ENCODE results near the gene IFT25. TPM values are rescaled to one million over a fixed set of nuclear protein-coding genes. Genes with fewer than 3 reads are reported as not detected.

Gene IFT25
- total and polyA plus RNA-seq, 2 of the 13 experiments (the other 11 are each of a cell fraction or from before 2014, with no cell fraction given), result 19.7 to 48.0 TPM

- CTCF ChIA-PET (ENCODE audit: low intra/inter-chr PET ratio, low total read pairs), result no interaction called here
- in situ Hi-C loops (cut with HindIII; ENCODE audit: extremely low pct_ligation_motif_present, low pct_unique_long_range_greater_than_20kb), result no loop called here
Measured at GRCh38 chr1:53987880-53988279, 42.4 kb upstream of the IFT25 start.

More at GRCh38 chr1:53987880-53988279, 42.4 kb upstream of the IFT25 start:
- WGBS (ENCODE audit: low lambda C conversion rate), result 70% methylated on average over 2 of the region's 2 CpGs
- no peak overlapping the region for H2AFZ ChIP-seq (ENCODE audit: low read length)
- POLR2A ChIA-PET, result no interaction called here
- H3K9ac ChIP-seq (ENCODE audit: insufficient read depth, low read depth, low read length), result no peak overlapping the region
- TF ChIP-seq TBL1XR1 (IDR thresholded peaks at IDR 0.05; ENCODE audit: borderline replicate concordance, low read length, partially characterized antibody) (no peak), ZNF883 (CRISPR knock-in tag; IDR thresholded peaks at IDR 0.05; ENCODE audit: not compliant biosample characterization) (no peak), MTA3 (CRISPR knock-in tag; IDR thresholded peaks at IDR 0.05) (no peak), DPF2 (CRISPR knock-in tag; IDR thresholded peaks at IDR 0.05; ENCODE audit: borderline replicate concordance, low read depth) (no peak), ATF6 (CRISPR knock-in tag; conservative IDR thresholded peaks at IDR 0.05) (no peak), ZNF326 (CRISPR knock-in tag; IDR thresholded peaks at IDR 0.05; ENCODE audit: borderline replicate concordance) (no peak), ZNF280D (CRISPR knock-in tag; IDR thresholded peaks at IDR 0.05) (no peak), ZNF772 (CRISPR knock-in tag; IDR thresholded peaks at IDR 0.05) (no peak), NRL (CRISPR knock-in tag; IDR thresholded peaks at IDR 0.05; ENCODE audit: borderline replicate concordance) (no peak), RBM39 (IDR thresholded peaks at IDR 0.05; ENCODE audit: low read depth, low read length, poor library complexity, severe bottlenecking) (no peak), MAFK (conservative IDR thresholded peaks at IDR 0.05 in 1 of 2, IDR thresholded peaks at IDR 0.05 in 1 of 2; ENCODE audit: low read length in 2 of 2) (no peak)
- TF ChIP-seq, protein P1, sequence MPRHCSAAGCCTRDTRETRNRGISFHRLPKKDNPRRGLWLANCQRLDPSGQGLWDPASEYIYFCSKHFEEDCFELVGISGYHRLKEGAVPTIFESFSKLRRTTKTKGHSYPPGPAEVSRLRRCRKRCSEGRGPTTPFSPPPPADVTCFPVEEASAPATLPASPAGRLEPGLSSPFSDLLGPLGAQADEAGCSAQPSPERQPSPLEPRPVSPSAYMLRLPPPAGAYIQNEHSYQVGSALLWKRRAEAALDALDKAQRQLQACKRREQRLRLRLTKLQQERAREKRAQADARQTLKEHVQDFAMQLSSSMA (CRISPR knock-in tag; IDR thresholded peaks at IDR 0.05), result no peak
- TF ChIP-seq, protein P2, sequence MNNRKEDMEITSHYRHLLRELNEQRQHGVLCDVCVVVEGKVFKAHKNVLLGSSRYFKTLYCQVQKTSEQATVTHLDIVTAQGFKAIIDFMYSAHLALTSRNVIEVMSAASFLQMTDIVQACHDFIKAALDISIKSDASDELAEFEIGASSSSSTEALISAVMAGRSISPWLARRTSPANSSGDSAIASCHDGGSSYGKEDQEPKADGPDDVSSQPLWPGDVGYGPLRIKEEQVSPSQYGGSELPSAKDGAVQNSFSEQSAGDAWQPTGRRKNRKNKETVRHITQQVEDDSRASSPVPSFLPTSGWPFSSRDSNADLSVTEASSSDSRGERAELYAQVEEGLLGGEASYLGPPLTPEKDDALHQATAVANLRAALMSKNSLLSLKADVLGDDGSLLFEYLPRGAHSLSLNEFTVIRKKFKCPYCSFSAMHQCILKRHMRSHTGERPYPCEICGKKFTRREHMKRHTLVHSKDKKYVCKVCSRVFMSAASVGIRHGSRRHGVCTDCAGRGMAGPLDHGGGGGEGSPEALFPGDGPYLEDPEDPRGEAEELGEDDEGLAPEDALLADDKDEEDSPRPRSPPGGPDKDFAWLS (CRISPR knock-in tag; IDR thresholded peaks at IDR 0.05; ENCODE audit: borderline replicate concordance), result no peak
- no peak for FAIRE-seq
- no peaks in the 10 kb centered on the region for H3K36me3 ChIP-seq (replicated peaks in 1 of 2; ENCODE audit: control insufficient read depth in 1 of 2, insufficient read depth in 2 of 2, low read length in 2 of 2)
- H3K4me3 ChIP-seq (replicated peaks in 1 of 3; ENCODE audit: insufficient read depth in 1 of 3, low read depth in 2 of 3, low read length in 3 of 3), result no peak overlapping the region
- intact Hi-C loops (cut with micrococcal nuclease; ENCODE audit: unreplicated experiment), result no loop called here
- H3K27ac ChIP-seq (ENCODE audit: extremely low read length, insufficient read depth, low read length), result no peak overlapping the region
- peaks cover 6% of the 10 kb centered on the region for H3K4me1 ChIP-seq (ENCODE audit: insufficient read depth, low read length)
- H4K20me1 ChIP-seq (ENCODE audit: insufficient read depth, low read length), result no peaks in the 10 kb centered on the region
- no peaks in the 10 kb centered on the region for H3K79me2 ChIP-seq (ENCODE audit: insufficient read depth, low read length)
- no TSS peak for BruUV-seq (replicated peaks)
- no peaks in the 10 kb centered on the region for H3K27me3 ChIP-seq (ENCODE audit: control insufficient read depth in 1 of 2, insufficient read depth in 2 of 2, low read length in 2 of 2)
- no peak overlapping the region for H3K4me2 ChIP-seq (ENCODE audit: low read depth, low read length)
- no peaks in the 10 kb centered on the region for H3K9me3 ChIP-seq (ENCODE audit: low read length)
- no peak for ATAC-seq
- DNase-seq (ENCODE audit: low spot score), result no peak

All from HepG2 (cell line).